ENCODE results near the gene ASB18.

Gene ASB18

DNA sequence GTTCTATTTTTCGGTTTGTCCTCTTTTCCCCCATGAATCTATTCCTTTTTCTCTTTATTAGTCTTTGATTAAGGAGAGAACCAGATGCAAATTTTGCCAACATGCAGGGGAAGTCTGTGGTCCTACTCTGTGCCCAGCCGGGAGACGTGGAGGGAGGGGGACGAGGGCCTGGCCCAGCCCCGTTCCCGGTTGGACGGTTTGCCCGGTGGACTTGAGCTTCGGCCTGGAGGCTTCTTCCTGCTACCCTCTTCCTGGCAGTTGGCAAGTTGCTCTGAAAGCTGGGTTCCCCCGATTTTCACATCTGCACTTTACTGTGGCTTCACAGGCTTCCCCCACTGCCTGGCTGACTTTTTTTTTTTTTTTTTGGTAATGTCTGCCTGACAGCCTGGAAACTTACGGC lies 56.7 kb downstream of the ASB18 start:
- peaks cover 0 to 14% of the 10 kb centered on the region in 2 donors for H3K27me3 ChIP-seq
- TF ChIP-seq, protein P1, sequence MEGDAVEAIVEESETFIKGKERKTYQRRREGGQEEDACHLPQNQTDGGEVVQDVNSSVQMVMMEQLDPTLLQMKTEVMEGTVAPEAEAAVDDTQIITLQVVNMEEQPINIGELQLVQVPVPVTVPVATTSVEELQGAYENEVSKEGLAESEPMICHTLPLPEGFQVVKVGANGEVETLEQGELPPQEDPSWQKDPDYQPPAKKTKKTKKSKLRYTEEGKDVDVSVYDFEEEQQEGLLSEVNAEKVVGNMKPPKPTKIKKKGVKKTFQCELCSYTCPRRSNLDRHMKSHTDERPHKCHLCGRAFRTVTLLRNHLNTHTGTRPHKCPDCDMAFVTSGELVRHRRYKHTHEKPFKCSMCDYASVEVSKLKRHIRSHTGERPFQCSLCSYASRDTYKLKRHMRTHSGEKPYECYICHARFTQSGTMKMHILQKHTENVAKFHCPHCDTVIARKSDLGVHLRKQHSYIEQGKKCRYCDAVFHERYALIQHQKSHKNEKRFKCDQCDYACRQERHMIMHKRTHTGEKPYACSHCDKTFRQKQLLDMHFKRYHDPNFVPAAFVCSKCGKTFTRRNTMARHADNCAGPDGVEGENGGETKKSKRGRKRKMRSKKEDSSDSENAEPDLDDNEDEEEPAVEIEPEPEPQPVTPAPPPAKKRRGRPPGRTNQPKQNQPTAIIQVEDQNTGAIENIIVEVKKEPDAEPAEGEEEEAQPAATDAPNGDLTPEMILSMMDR (IDR thresholded peaks at IDR 0.05) = no peak
- no peak overlapping the region for H3K4me3 ChIP-seq
- H3K4me1 ChIP-seq = no peaks in the 10 kb centered on the region
- peaks cover 0 to 19% (median 11%) of the 10 kb centered on the region in 3 donors for H3K9me3 ChIP-seq
- intact Hi-C loops (cut with DNase I; ENCODE audit: low total_unique reads) = no loop called here
- H3K36me3 ChIP-seq = no peaks in the 10 kb centered on the region
- peak in 1 of 2 donors; percentile 13 for DNase-seq
- H3K27ac ChIP-seq = no peak overlapping the region

DNA sequence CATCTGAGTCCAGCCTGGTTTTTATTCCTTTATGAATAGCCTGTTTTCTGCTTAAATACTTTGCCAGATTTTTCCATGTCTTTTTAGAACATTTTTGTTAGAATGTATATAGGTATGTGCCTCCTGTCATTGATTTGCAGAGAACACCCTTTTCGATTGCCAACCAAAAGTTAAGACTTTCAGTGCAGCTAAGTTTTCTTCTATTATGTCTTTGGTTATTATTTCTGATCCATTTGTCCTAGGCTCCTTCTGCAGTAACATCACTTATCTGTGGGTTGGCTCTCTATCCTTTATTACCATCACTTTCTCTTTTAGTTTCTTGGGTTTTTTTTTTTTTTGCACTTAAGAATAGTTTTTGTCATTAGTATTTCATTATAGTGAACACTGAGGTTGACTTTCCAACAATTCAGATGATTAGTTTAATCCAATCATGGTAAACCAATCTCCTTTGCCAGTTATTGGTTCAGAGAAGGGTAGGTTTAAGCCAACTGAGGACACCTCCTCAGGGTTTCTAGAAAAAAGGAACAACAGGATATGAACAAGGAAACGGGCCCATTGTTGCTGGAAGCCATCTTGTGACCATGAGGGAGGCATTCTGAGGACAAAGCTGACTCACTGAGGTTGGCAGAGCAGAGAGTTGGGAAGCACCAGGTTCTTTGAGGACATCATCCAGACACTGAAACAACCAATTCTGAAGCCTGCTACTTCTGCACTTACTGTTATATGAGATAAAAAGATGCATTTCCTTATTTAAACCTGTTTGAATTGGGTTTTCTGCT lies 58.1 kb downstream of the ASB18 start:
- H3K4me3 ChIP-seq = no peak overlapping the region
- no peak overlapping the region for H3K27ac ChIP-seq
- no peaks in the 10 kb centered on the region for H3K4me1 ChIP-seq
- TF ChIP-seq, protein P1 (IDR thresholded peaks at IDR 0.05) = no peak
- H3K27me3 ChIP-seq = peaks cover 0 to 4% of the 10 kb centered on the region in 2 donors
- H3K9me3 ChIP-seq = peaks cover 0 to 19% (median 11%) of the 10 kb centered on the region in 3 donors
- intact Hi-C loops (cut with DNase I; ENCODE audit: low total_unique reads) = no loop called here
- no peak for DNase-seq
- no peaks in the 10 kb centered on the region for H3K36me3 ChIP-seq

DNA sequence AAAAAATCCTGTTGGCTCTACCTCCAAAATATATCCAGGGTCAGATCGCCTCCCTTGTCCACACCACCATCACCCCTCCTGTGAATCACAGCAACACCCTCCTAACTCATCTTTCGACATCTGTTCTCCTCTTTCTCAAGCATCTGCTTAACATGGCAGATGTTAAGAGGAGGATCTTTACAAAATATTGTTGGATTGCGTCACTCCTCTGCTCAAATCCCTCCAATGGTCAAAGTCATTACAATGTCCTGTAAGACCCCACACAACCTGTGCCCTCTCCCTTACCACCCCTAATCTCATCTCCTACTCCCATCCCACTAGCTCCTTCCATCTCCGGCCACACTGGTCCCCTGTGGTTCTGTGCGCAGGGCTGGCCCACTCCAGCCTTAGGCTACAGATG lies 59.3 kb downstream of the ASB18 start:
- intact Hi-C loops (cut with DNase I; ENCODE audit: low total_unique reads) = no loop called here
- Histone ChIP-seq H3K36me3 (no peaks in the 10 kb centered on the region), H3K27ac (no peak overlapping the region), H3K9me3 (peaks cover 0 to 19% (median 11%) of the 10 kb centered on the region in 3 donors), H3K4me3 (no peak overlapping the region), H3K4me1 (no peaks in the 10 kb centered on the region), H3K27me3 (peaks cover 0 to 4% of the 10 kb centered on the region in 2 donors)
- DNase-seq = peak in 1 of 2 donors; percentile 16
- TF ChIP-seq, protein P1 (IDR thresholded peaks at IDR 0.05) = no peak

DNA sequence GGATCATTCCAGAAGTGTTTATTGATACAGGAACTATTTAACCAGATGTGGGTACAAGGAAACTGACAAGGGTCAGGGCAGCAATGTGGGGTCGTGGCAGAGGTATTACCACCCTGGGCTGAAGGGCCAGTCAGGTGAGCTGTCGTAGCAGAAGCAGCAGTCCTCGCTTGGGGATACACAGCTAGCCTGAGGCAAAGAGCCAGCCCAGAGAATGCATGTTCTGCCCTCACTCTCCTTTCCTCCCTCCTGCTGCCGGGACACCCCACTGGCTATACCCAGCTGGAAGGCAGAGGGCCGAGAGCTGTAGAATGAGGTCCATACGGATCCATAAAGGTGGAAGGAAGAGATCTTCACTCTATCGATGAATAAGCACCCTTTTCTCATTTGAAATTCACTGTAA lies 63.8 kb downstream of the ASB18 start:
- intact Hi-C loops (cut with DNase I; ENCODE audit: low total_unique reads) = no loop called here
- Histone ChIP-seq H3K36me3 (no peaks in the 10 kb centered on the region), H3K9me3 (peaks cover 0 to 7% (median 4%) of the 10 kb centered on the region in 3 donors), H3K4me3 (no peak overlapping the region), H3K4me1 (no peaks in the 10 kb centered on the region), H3K27me3 (peaks cover 0 to 4% of the 10 kb centered on the region in 2 donors), H3K27ac (no peak overlapping the region)
- peak in 1 of 2 donors; percentile 41 for DNase-seq
- TF ChIP-seq, protein P1 (IDR thresholded peaks at IDR 0.05) = no peak

DNA sequence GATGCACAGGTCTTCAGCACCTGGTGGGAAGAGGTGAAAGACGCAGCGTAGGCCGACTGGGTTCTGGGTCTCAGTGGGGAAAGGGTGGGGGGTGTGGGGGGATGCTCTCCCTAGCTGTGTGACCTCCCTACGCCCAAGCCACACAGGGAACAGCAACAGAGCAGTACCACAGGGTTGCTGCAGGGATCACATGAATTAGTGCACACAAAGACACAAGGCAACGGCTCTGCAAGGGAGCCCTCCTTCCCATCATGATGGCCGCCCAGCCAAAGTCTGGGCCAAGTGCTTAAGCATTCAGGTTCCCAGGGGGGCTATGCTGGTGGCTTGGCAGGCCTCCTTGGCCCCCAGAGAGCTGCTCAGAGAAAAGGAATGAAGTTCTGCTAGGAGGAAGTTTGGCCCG lies 67.8 kb downstream of the ASB18 start:
- no peaks in the 10 kb centered on the region for H3K27me3 ChIP-seq
- TF ChIP-seq, protein P1 (IDR thresholded peaks at IDR 0.05) = no peak
- DNase-seq = peak in 1 of 2 donors; percentile 40
- H3K4me1 ChIP-seq = no peaks in the 10 kb centered on the region
- no peaks in the 10 kb centered on the region for H3K9me3 ChIP-seq
- H3K4me3 ChIP-seq = no peak overlapping the region
- no peaks in the 10 kb centered on the region for H3K36me3 ChIP-seq
- H3K27ac ChIP-seq = no peak overlapping the region
- intact Hi-C loops (cut with DNase I; ENCODE audit: low total_unique reads) = no loop called here

Measured in tibial artery (tissue), 4 donors.